ENCODE results near the gene CNNM4.

DNA sequence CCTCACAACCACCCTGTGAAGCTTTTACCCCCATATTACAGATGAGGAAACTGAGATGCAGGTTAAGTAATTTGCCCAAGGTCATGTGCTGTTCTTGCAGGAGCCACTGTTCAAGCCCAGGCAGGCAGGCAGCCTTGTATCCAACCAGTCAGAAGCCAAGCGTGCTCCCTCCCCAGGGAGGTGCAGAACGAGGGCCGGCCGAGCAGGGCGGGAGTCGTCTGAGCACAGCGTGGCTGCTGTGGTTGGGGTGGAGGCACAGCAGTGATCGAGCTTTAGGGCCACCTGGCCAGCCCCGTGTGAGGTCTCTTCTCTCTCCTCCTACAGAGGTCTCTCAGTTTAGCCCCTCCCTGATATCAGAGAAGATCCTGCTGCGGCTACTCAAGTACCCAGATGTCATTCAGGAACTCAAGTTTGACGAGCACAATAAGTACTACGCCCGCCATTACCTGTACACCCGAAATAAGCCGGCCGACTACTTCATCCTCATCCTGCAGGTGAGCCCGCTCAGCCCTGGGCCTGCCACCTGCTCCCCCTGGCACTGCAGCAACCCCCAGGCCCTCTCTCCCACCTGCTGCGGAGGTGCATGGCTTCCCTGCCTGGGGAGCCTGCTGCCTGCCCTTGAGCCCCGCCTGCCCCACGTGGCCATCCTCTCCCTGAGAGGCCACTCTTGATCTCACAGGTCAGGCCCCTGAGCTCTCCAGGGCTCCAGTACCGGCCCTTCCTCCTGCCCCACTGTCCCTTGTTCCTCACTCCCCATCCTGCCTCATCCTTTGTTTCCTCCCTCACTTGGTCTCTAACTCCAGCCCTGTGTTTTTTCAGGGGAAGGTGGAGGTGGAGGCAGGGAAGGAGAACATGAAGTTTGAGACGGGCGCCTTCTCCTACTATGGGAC lies 38.3 kb downstream of the CNNM4 start:
- TF ChIP-seq, protein P1, sequence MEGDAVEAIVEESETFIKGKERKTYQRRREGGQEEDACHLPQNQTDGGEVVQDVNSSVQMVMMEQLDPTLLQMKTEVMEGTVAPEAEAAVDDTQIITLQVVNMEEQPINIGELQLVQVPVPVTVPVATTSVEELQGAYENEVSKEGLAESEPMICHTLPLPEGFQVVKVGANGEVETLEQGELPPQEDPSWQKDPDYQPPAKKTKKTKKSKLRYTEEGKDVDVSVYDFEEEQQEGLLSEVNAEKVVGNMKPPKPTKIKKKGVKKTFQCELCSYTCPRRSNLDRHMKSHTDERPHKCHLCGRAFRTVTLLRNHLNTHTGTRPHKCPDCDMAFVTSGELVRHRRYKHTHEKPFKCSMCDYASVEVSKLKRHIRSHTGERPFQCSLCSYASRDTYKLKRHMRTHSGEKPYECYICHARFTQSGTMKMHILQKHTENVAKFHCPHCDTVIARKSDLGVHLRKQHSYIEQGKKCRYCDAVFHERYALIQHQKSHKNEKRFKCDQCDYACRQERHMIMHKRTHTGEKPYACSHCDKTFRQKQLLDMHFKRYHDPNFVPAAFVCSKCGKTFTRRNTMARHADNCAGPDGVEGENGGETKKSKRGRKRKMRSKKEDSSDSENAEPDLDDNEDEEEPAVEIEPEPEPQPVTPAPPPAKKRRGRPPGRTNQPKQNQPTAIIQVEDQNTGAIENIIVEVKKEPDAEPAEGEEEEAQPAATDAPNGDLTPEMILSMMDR (conservative IDR thresholded peaks at IDR 0.05 in 1 of 2, IDR thresholded peaks at IDR 0.05 in 1 of 2; ENCODE audit: extremely low read depth in 1 of 2, insufficient read depth in 1 of 2, low read depth in 1 of 2, low read length in 2 of 2): no peak
- no peak for TF ChIP-seq EZH2 (IDR thresholded peaks at IDR 0.05; ENCODE audit: borderline replicate concordance, low read length)

Measured in mammary epithelial cell (primary cell).